Uterus (tissue), 4 donors: ENCODE results near the gene LIG1. TPM values are rescaled to one million over a fixed set of nuclear protein-coding genes. Genes with fewer than 3 reads are reported as not detected.

ENCODE experiments used
- DNase-seq, 2 donors: peaks; one replicate each; pipeline ENCODE4 v3.0.0-alpha.2; 2019 to 2020
- H3K27ac ChIP-seq, 2 donors: fragments of 200-600 bp; sonication (generic); 1 replicate in 1 of 2; 2 replicates in 1 of 2; pipeline ENCODE4 v1.5.1; 2016 to 2018
- H3K27me3 ChIP-seq, 2 donors: fragments of 200-600 bp; sonication (generic); one replicate each; pipeline ENCODE4 v1.5.1; 2018 to 2019; ENCODE audit warnings: control low read depth in 1 of 2
- H3K36me3 ChIP-seq, 2 donors: fragments of 200-600 bp; sonication (generic); one replicate each; pipeline ENCODE4 v1.5.1; 2019; ENCODE audit warnings: control low read depth in 1 of 2
- H3K4me1 ChIP-seq, 2 donors: fragments of 200-600 bp; sonication (generic); one replicate each; pipeline ENCODE4 v1.5.1; 2018 to 2019; ENCODE audit warnings: control low read depth in 1 of 2
- H3K4me3 ChIP-seq, 2 donors: fragments of 200-600 bp; sonication (generic); 1 replicate in 1 of 2; 2 replicates in 1 of 2; pipeline ENCODE4 v1.5.1; 2018 to 2019; ENCODE audit warnings: mild to moderate bottlenecking in 1 of 2
- H3K9me3 ChIP-seq, 2 donors: fragments of 200-600 bp; sonication (generic); one replicate each; pipeline ENCODE4 v1.5.1; 2019; ENCODE audit warnings: control low read depth in 1 of 2
- POLR2A ChIP-seq, 2 donors: fragments of 450-650 bp; IDR thresholded peaks; one replicate each; pipeline ENCODE4 v1.6.1; 2016; ENCODE audit warnings: antibody characterized with exemption in 2 of 2, mild to moderate bottlenecking in 1 of 2, moderate library complexity in 1 of 2
- intact Hi-C: fragments of 100-400 bp; cut with DNase I; formaldehyde crosslinking; loops from one replicate; pipeline ENCODE4 v1.15.1; 2023; ENCODE audit warnings: low total_unique reads
- total RNA-seq, 4 donors: library from RNA; depleted of rRNA in 3 of 4; stranded (reverse); fragments of >200 nt in 3 of 4; gene quantifications; one replicate each; pipeline versions ENCODE4 v1.1.0 to v1.2.4, GENCODE V29; 2014 to 2023
- TF ChIP-seq, protein P1 (sequence below), 4 experiments: fragments of 200-600 bp in 2 of 4; fragments of 450-650 bp in 2 of 4; sonication (generic) in 2 of 4; IDR thresholded peaks; one replicate each; pipeline ENCODE4 v1.5.1; 2016 to 2019; ENCODE audit warnings: antibody characterized with exemption in 4 of 4, mild to moderate bottlenecking in 2 of 4, moderate library complexity in 1 of 4
- donor health status: DM: yes; HTN: yes; CAD: no.

Gene LIG1
- total RNA-seq, 4 donors from 2014 or later: 5.9 to 96.1 (median 28.1) TPM

DNA sequence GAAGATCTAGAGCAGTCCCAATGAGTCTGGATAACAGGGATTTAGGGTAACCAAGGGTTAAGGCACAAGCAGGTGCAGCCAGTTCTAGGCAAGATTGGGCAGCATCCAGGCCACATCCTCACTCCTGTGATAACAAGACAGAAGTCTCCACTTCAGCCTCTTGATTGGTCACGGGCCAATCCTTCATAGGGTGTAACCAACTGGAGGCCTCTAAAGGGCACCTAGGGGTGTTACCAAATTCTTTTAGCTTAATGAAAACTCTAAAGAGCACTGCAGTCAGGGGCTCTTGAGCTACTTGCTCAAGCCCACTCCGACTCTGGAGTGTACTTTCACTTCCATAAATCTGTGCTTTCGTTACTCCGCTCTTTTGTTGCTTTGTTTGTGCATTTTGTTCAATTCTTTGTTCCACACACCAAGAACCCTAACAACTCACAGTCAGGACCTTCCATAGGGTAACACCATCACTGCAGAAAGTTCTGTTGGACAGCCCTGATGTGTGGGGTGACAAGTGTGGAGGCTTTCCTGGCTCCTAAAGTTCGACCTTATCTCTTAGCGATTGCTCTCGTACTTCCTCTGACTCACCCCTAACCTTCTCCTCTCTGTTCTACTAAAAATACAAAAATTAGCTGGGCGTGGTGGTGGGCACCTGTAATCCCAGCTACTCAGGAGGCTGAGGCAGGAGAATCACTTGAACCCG is 36.4 kb upstream of the LIG1 start:
- no peaks in the 10 kb centered on the region for H3K9me3 ChIP-seq
- H3K36me3 ChIP-seq: no peaks in the 10 kb centered on the region
- intact Hi-C loops: no loop called here
- no peaks in the 10 kb centered on the region for H3K27me3 ChIP-seq
- H3K27ac ChIP-seq: no peak overlapping the region
- TF ChIP-seq POLR2A (IDR thresholded peaks at IDR 0.05): no peak
- TF ChIP-seq, protein P1, sequence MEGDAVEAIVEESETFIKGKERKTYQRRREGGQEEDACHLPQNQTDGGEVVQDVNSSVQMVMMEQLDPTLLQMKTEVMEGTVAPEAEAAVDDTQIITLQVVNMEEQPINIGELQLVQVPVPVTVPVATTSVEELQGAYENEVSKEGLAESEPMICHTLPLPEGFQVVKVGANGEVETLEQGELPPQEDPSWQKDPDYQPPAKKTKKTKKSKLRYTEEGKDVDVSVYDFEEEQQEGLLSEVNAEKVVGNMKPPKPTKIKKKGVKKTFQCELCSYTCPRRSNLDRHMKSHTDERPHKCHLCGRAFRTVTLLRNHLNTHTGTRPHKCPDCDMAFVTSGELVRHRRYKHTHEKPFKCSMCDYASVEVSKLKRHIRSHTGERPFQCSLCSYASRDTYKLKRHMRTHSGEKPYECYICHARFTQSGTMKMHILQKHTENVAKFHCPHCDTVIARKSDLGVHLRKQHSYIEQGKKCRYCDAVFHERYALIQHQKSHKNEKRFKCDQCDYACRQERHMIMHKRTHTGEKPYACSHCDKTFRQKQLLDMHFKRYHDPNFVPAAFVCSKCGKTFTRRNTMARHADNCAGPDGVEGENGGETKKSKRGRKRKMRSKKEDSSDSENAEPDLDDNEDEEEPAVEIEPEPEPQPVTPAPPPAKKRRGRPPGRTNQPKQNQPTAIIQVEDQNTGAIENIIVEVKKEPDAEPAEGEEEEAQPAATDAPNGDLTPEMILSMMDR (IDR thresholded peaks at IDR 0.05): no peak
- no peak overlapping the region for H3K4me3 ChIP-seq
- no peak for DNase-seq
- no peaks in the 10 kb centered on the region for H3K4me1 ChIP-seq

DNA sequence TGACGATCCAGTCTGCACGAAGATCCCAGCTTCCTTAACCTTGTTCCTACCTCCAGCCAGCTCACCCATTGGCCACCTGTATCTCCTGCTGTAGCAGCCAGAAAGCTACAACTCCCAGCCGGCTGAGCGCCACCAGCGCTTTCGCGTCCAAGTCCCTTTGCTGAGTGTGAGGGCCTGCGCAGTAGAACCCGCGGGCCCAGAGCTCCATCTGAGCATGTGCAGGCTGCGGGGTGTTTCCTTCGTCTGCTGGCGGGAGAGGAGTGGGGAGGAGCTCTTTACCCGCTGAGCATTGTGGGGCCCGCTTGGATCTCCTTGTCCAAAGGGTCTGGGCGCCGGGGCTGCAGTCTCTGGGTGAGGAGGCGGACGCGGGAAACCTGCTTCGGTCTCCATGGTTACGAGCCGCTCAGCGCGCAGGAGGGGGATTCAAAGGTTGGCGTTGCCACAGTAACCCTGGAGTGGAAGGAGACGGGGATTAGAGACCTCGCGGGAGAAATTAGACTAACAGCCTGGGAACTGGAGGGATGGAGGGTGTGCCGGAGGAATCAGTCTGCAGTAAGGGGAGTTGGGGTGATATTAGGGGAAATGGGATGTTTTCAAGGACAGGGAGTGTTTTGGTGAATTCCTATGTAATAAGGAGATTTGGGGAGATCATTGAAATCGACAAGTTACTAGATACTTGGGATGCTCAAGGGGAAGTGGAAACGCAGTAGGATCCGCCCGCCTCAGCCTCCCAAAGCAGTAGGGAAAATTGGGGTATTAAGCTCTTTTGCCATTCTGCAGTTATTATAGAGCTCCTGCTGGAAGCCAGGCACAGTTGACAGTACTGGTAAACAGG is 33.9 kb upstream of the LIG1 start:
- H3K36me3 ChIP-seq: no peaks in the 10 kb centered on the region
- intact Hi-C loops: no loop called here
- peak overlapping the region; percentile 56 to 82 for H3K4me3 ChIP-seq
- DNase-seq: peak; percentile 89 to 92
- H3K4me1 ChIP-seq: no peaks in the 10 kb centered on the region
- no peaks in the 10 kb centered on the region for H3K9me3 ChIP-seq
- H3K27ac ChIP-seq: peak overlapping the region; percentile 72 to 78
- no peaks in the 10 kb centered on the region for H3K27me3 ChIP-seq
- TF ChIP-seq, protein P1 (IDR thresholded peaks at IDR 0.05): peak in 2 of 4 experiments; percentile 10 to 37
- peak; percentile 54 to 59 for TF ChIP-seq POLR2A (IDR thresholded peaks at IDR 0.05)

DNA sequence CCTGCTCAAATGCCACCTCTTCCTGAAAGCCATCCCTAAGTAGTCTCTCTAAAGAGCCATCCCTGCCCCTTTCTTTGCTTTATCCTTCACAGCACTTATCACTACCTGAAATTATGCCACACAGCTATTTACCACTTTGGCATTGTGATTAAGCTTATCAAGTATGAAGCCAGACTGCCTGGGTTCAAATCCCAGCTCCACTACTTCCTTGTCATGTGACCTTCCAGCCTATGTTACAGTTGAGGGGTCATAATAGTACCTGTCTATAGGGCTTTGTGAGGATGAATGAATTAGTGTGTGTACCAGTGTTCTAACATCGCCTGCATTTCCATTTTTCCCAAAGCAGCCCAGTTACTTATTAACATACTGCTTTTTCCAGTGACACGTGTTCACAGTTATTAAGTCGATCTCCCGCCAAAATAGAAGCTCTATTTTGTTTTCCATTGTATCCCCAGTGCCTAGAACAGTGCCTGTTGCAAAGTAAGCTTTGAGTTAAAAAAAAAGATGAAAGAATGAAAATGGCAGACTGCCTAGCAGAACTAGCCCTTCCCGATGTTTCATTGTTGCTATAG is 33.2 kb upstream of the LIG1 start:
- Histone ChIP-seq H3K27ac (peak overlapping the region; percentile 72 to 78), H3K27me3 (no peaks in the 10 kb centered on the region), H3K4me3 (peak overlapping the region; percentile 56 to 82), H3K36me3 (no peaks in the 10 kb centered on the region), H3K9me3 (no peaks in the 10 kb centered on the region), H3K4me1 (no peaks in the 10 kb centered on the region)
- intact Hi-C loops: no loop called here
- no peak for TF ChIP-seq POLR2A (IDR thresholded peaks at IDR 0.05)
- TF ChIP-seq, protein P1 (IDR thresholded peaks at IDR 0.05): no peak
- no peak for DNase-seq

DNA sequence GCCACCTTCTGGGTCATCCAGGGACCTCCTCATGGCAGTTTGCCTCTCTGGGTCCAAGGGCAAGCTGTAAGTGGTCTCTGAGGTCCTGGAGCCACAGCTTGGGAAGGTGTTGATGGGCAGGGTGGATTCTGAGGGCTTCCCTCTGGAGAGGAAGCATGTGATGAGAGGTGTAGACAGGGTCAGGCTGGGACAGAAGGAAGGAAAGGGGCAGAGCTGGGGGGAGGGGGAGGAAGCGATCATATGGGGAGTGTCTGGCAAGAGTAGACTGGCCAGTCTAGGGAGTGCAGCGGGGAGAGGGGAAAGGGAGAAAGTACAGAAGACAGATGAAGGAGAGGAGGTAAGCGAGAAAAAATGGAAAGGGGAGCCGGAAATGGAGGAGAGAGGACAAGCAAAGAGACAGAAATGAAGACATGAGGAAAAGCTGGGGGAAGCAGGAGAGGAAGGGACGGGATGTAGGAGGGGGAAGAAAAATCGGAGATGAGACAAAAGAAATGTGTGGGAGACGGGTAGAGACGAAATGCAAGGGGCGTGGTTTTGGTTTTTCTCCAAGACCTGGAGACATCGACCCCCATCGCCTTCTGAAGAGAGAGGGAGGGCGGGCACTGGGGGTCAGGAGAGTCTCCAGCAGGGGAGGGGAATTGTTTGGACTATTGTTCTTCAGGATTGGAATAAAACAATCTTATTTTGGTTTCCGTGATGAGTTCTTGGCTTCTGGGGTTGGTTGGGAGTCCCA is 27.0 kb upstream of the LIG1 start:
- Histone ChIP-seq H3K36me3 (no peaks in the 10 kb centered on the region), H3K9me3 (no peaks in the 10 kb centered on the region), H3K27ac (no peak overlapping the region), H3K4me3 (no peak overlapping the region), H3K4me1 (no peaks in the 10 kb centered on the region), H3K27me3 (no peaks in the 10 kb centered on the region)
- intact Hi-C loops: no loop called here
- no peak for DNase-seq
- TF ChIP-seq, protein P1 (IDR thresholded peaks at IDR 0.05): no peak
- TF ChIP-seq POLR2A (IDR thresholded peaks at IDR 0.05): no peak
